Thyroid gland (tissue), 4 donors: ENCODE data around the gene ALAS1.

Source experiments
- POLR2A ChIP-seq, 2 donors: fragments of 450-650 bp; IDR thresholded peaks; one replicate each; pipeline ENCODE4 v1.6.1; 2017; ENCODE audit warnings: antibody characterized with exemption in 2 of 2, mild to moderate bottlenecking in 2 of 2, moderate library complexity in 1 of 2
- TF ChIP-seq, protein P1 (sequence below), 6 experiments: fragments of 200-600 bp in 3 of 6; fragments of 450-650 bp in 3 of 6; sonication (generic) in 3 of 6; IDR thresholded peaks; one replicate each; pipeline ENCODE4 v1.5.1; 2016 to 2019; ENCODE audit warnings: antibody characterized with exemption in 6 of 6, mild to moderate bottlenecking in 2 of 6, inconsistent platforms in 1 of 6, moderate library complexity in 1 of 6

DNA sequence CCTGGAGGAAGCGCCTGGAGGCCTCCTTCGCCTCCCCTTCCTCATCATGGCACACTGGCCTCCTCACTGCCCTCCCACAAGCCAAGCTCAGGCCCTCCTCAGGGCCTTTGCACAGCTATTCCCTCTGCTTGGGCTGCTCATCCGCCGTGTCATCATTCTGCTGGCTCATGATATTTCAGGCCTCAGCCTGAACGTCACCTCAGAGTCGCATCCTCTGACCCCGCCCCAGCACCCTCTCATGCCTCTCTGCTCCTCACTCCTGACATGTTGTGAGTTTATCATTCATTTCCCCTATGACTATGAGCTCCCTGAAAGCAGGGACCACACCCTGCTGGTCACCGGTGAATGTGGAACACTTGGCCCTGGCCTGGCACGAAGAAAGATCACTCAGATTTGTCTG, 23.1 kb upstream of the ALAS1 start:
- TF ChIP-seq, protein P1, sequence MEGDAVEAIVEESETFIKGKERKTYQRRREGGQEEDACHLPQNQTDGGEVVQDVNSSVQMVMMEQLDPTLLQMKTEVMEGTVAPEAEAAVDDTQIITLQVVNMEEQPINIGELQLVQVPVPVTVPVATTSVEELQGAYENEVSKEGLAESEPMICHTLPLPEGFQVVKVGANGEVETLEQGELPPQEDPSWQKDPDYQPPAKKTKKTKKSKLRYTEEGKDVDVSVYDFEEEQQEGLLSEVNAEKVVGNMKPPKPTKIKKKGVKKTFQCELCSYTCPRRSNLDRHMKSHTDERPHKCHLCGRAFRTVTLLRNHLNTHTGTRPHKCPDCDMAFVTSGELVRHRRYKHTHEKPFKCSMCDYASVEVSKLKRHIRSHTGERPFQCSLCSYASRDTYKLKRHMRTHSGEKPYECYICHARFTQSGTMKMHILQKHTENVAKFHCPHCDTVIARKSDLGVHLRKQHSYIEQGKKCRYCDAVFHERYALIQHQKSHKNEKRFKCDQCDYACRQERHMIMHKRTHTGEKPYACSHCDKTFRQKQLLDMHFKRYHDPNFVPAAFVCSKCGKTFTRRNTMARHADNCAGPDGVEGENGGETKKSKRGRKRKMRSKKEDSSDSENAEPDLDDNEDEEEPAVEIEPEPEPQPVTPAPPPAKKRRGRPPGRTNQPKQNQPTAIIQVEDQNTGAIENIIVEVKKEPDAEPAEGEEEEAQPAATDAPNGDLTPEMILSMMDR (IDR thresholded peaks at IDR 0.05), result no peak
- TF ChIP-seq POLR2A (IDR thresholded peaks at IDR 0.05), result no peak
